HepG2 (cell line): ENCODE results near the gene ZFAND6. TPM values are rescaled to one million over a fixed set of nuclear protein-coding genes. Genes with fewer than 3 reads are reported as not detected.

Source experiments
- ATAC-seq: fragments of 200-7000 bp; cut with Tn5 transposase; 3 replicates; pipeline ENCODE4 v1.9.1; 2020; ENCODE audit warnings: mild to moderate bottlenecking, moderate library complexity
- BruUV-seq: library from RNA; stranded (reverse); fragments of 400-500 nt; replicated peaks from 2 replicates; lab custom pipeline; 2021; lab: Mats Ljungman, UMichigan
- CTCF ChIA-PET: fragments of 300-600 bp; formaldehyde crosslinking; extraction: SDS; loops from one replicate; lab custom pipeline; 2021; ENCODE audit warnings: low total read pairs, inconsistent platforms, low intra/inter-chr PET ratio; lab: Yijun Ruan, JAX
- POLR2A ChIA-PET: fragments of 350-600 bp; sonication (Branson Sonifier 250); formaldehyde crosslinking; loops from one replicate; lab custom pipeline; 2020; ENCODE audit warnings: antibody characterized with exemption, inconsistent platforms; lab: Yijun Ruan, JAX
- DNase-seq: peaks from one replicate; pipeline ENCODE4 v3.0.0-alpha.2; 2015; ENCODE audit warnings: low spot score
- FAIRE-seq: peaks from 3 replicates; lab custom pipeline; 2011; peaks lifted over from hg19 to GRCh38; lab: Jason Lieb, UNC
- H2AFZ ChIP-seq: one replicate; pipeline ENCODE4 v1.6.1; 2011; ENCODE audit warnings: low read length, inconsistent platforms
- H3K27ac ChIP-seq: fragments of 300-600 bp; 3 replicates; pipeline ENCODE4 v1.8.0; 2011; ENCODE audit warnings: mixed run types, mild to moderate bottlenecking, mixed read lengths, low read length, inconsistent platforms; ENCODE audit not compliant: insufficient read depth; ENCODE audit errors: extremely low read length
- H3K27me3 ChIP-seq, 2 experiments: fragments of 200-600 bp in 1 of 2; 2 replicates in 1 of 2; 3 replicates in 1 of 2; pipeline versions ENCODE4 v1.6.0 to v1.8.0; 2011; ENCODE audit warnings: low read length in 2 of 2, mild to moderate bottlenecking in 2 of 2, moderate library complexity in 2 of 2, inconsistent platforms in 1 of 2; ENCODE audit not compliant: insufficient read depth in 2 of 2, control insufficient read depth in 1 of 2
- H3K36me3 ChIP-seq, 2 experiments: fragments of 200-600 bp in 1 of 2; replicated peaks in 1 of 2; 2 replicates in 1 of 2; 3 replicates in 1 of 2; pipeline versions ENCODE4 v1.5.1 to v1.8.0; 2011; ENCODE audit warnings: low read length in 2 of 2, inconsistent platforms in 1 of 2; ENCODE audit not compliant: insufficient read depth in 2 of 2, control insufficient read depth in 1 of 2
- H3K4me1 ChIP-seq: 2 replicates; pipeline ENCODE4 v1.5.1; 2012; ENCODE audit warnings: low read length, inconsistent platforms; ENCODE audit not compliant: insufficient read depth
- H3K4me2 ChIP-seq: 2 replicates; pipeline ENCODE4 v1.6.0; 2011; ENCODE audit warnings: low read depth, low read length, inconsistent platforms
- H3K4me3 ChIP-seq, 3 experiments: fragments of 200-600 bp in 1 of 3; sonication (generic), shearing (Covaris generic) in 1 of 3; replicated peaks in 1 of 3; 2 replicates each; pipeline ENCODE4 v1.5.1; 2011 to 2016; ENCODE audit warnings: low read length in 3 of 3, inconsistent platforms in 2 of 3, low read depth in 2 of 3, mild to moderate bottlenecking in 2 of 3, control low read depth in 1 of 3, mixed read lengths in 1 of 3; ENCODE audit not compliant: insufficient read depth in 1 of 3
- H3K79me2 ChIP-seq: one replicate; pipeline ENCODE4 v1.6.1; 2011; ENCODE audit warnings: low read length, inconsistent platforms; ENCODE audit not compliant: insufficient read depth
- H3K9ac ChIP-seq: 2 replicates; pipeline ENCODE4 v1.6.0; 2011; ENCODE audit warnings: mild to moderate bottlenecking, low read depth, low read length, inconsistent platforms; ENCODE audit not compliant: insufficient read depth
- H3K9me3 ChIP-seq: 2 replicates; pipeline ENCODE4 v1.5.1; 2012; ENCODE audit warnings: mild to moderate bottlenecking, low read length
- H4K20me1 ChIP-seq: 2 replicates; pipeline ENCODE4 v1.6.0; 2011; ENCODE audit warnings: inconsistent platforms, mild to moderate bottlenecking, low read length, moderate library complexity; ENCODE audit not compliant: insufficient read depth
- ZNF138 ChIP-seq: sonication (generic); formaldehyde crosslinking; IDR thresholded peaks from 2 replicates; pipeline ENCODE4 v1.5.0; 2020; ENCODE audit warnings: mild to moderate bottlenecking, low read depth, missing genetic modification reagents
- ZNF180 ChIP-seq: sonication (generic); formaldehyde crosslinking; IDR thresholded peaks from 2 replicates; pipeline ENCODE4 v1.4.0; 2020; ENCODE audit warnings: low read depth, missing genetic modification reagents, borderline replicate concordance
- ZNF616 ChIP-seq: sonication (generic); formaldehyde crosslinking; IDR thresholded peaks from 2 replicates; pipeline ENCODE4 v1.5.0; 2020; ENCODE audit warnings: low read depth, mild to moderate bottlenecking, missing genetic modification reagents
- WGBS: methylation state at CpG from one replicate; pipeline ENCODE4 v1.1.6; 2017; ENCODE audit warnings: low lambda C conversion rate; 5-methylcytosine and 5-hydroxymethylcytosine counted together
- in situ Hi-C: cut with HindIII; loops from 2 replicates; pipeline ENCODE4 v1.10.0; 2017; ENCODE audit warnings: low pct_unique_long_range_greater_than_20kb; ENCODE audit not compliant: extremely low pct_ligation_motif_present
- intact Hi-C: fragments of 100-400 bp; cut with micrococcal nuclease; formaldehyde crosslinking; loops from one replicate; pipeline ENCODE4 v1.10.0; 2022; ENCODE audit not compliant: unreplicated experiment
- polyA plus RNA-seq, 8 experiments: library from polyadenylated mRNA; depleted of rRNA in 3 of 8; stranded (reverse) in 7 of 8; unstranded in 1 of 8; fragments of >200 nt; fragmentation: Illumina TruSeq in 4 of 8; extraction: Trizol in 4 of 8; gene quantifications; 2 replicates each; pipeline versions ENCODE4 v1.2.1 to v1.2.3, GENCODE V29; 2011 to 2016; ENCODE audit warnings: low read depth in 4 of 8, missing spikeins in 1 of 8, mixed read lengths in 1 of 8; ENCODE audit not compliant: insufficient read depth in 1 of 8
- total RNA-seq, 5 experiments: library from RNA; depleted of rRNA; stranded (reverse); fragments of >200 nt; fragmentation: Illumina TruSeq; extraction: Trizol; gene quantifications; 2 replicates each; pipeline ENCODE4 v1.2.3, GENCODE V29; 2016; ENCODE audit warnings: low read depth in 1 of 5
- TF ChIP-seq, protein P1 (sequence below): sonication (generic); formaldehyde crosslinking; conservative IDR thresholded peaks from 2 replicates; pipeline ENCODE4 v1.8.0; 2022; ENCODE audit warnings: mild to moderate bottlenecking, moderate library complexity, missing genetic modification reagents
- TF ChIP-seq, protein P2 (sequence below): sonication (generic); formaldehyde crosslinking; conservative IDR thresholded peaks from 2 replicates; pipeline ENCODE4 v1.4.0; 2020; ENCODE audit warnings: mild to moderate bottlenecking, missing genetic modification reagents, moderate library complexity
- TF ChIP-seq, protein P3 (sequence below): sonication (generic); formaldehyde crosslinking; IDR thresholded peaks from one replicate; pipeline ENCODE4 v1.5.1; 2020; ENCODE audit warnings: mild to moderate bottlenecking, missing genetic modification reagents; ENCODE audit errors: not compliant biosample characterization
- TF ChIP-seq, protein P4 (sequence below): IDR thresholded peaks from 2 replicates; pipeline ENCODE4 v1.6.1; 2012; ENCODE audit warnings: low read depth, low read length, improper control_type of control experiment

Gene ZFAND6
- total and polyA plus RNA-seq, 2 of the 13 experiments (the other 11 are each of a cell fraction or from before 2014, with no cell fraction given), result 84.2 to 115 TPM

DNA sequence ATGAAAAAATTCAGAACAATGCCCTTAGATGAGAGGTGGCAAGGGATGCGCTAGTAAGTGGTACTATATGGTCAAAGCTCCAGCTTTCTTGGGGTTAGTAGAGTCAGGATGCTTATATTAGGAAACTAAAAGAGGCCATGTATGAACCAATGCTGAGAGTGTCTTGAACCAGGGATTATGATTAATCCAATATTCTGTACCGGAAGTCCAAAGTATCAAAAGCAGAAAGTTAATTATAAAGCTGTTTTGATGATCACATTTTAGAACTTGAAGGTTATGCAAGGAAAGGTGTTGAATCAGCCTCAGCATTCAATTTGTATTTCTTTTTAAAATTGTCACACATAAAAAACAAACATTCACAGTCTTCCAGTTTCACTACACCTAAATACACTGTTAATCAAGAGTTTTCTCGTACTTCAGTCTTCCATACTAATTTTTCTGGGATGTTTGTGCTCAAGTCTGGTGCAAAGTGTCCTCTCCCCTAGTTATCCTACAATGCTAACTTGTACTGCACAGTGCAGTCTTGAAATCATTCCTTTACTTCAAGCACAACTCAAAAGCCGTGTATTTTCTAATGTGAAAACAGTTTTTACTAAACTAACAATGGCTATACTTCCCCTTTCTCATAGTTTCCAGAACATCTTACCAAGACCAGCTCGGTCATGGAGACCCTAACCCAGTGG, 82.6 kb downstream of the ZFAND6 start:
- Histone ChIP-seq H4K20me1 (no peaks in the 10 kb centered on the region), H3K9me3 (no peaks in the 10 kb centered on the region), H3K4me1 (peaks cover 6% of the 10 kb centered on the region; the same call in 1 of the 2 replicates), H3K4me3 (no peak overlapping the region), H3K27ac (no peak overlapping the region), H3K9ac (no peak overlapping the region), H3K4me2 (no peak overlapping the region), H3K27me3 (no peaks in the 10 kb centered on the region), H3K36me3 (no peaks in the 10 kb centered on the region), H2AFZ (no peak overlapping the region), H3K79me2 (no peaks in the 10 kb centered on the region)
- FAIRE-seq (no peak), DNase-seq (no peak), ATAC-seq (peak; percentile 26; the same call in 1 of the 3 replicates)
- POLR2A ChIA-PET, result no interaction called here
- 92% methylated on average over 5 of the region's 5 CpGs for WGBS
- in situ Hi-C loops, result no loop called here
- BruUV-seq, result TSS peak; percentile 34
- CTCF ChIA-PET, result no interaction called here
- intact Hi-C loops, result no loop called here
- no peak for TF ChIP-seq ZNF138 (CRISPR knock-in tag)
- no peak for TF ChIP-seq ZNF616
- TF ChIP-seq, protein P1, sequence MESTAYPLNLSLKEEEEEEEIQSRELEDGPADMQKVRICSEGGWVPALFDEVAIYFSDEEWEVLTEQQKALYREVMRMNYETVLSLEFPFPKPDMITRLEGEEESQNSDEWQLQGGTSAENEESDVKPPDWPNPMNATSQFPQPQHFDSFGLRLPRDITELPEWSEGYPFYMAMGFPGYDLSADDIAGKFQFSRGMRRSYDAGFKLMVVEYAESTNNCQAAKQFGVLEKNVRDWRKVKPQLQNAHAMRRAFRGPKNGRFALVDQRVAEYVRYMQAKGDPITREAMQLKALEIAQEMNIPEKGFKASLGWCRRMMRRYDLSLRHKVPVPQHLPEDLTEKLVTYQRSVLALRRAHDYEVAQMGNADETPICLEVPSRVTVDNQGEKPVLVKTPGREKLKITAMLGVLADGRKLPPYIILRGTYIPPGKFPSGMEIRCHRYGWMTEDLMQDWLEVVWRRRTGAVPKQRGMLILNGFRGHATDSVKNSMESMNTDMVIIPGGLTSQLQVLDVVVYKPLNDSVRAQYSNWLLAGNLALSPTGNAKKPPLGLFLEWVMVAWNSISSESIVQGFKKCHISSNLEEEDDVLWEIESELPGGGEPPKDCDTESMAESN (CRISPR knock-in tag), result no peak
- TF ChIP-seq ZNF180 (CRISPR knock-in tag), result no peak
- TF ChIP-seq, protein P2, sequence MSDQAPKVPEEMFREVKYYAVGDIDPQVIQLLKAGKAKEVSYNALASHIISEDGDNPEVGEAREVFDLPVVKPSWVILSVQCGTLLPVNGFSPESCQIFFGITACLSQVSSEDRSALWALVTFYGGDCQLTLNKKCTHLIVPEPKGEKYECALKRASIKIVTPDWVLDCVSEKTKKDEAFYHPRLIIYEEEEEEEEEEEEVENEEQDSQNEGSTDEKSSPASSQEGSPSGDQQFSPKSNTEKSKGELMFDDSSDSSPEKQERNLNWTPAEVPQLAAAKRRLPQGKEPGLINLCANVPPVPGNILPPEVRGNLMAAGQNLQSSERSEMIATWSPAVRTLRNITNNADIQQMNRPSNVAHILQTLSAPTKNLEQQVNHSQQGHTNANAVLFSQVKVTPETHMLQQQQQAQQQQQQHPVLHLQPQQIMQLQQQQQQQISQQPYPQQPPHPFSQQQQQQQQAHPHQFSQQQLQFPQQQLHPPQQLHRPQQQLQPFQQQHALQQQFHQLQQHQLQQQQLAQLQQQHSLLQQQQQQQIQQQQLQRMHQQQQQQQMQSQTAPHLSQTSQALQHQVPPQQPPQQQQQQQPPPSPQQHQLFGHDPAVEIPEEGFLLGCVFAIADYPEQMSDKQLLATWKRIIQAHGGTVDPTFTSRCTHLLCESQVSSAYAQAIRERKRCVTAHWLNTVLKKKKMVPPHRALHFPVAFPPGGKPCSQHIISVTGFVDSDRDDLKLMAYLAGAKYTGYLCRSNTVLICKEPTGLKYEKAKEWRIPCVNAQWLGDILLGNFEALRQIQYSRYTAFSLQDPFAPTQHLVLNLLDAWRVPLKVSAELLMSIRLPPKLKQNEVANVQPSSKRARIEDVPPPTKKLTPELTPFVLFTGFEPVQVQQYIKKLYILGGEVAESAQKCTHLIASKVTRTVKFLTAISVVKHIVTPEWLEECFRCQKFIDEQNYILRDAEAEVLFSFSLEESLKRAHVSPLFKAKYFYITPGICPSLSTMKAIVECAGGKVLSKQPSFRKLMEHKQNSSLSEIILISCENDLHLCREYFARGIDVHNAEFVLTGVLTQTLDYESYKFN (CRISPR knock-in tag), result no peak
- TF ChIP-seq, protein P3, sequence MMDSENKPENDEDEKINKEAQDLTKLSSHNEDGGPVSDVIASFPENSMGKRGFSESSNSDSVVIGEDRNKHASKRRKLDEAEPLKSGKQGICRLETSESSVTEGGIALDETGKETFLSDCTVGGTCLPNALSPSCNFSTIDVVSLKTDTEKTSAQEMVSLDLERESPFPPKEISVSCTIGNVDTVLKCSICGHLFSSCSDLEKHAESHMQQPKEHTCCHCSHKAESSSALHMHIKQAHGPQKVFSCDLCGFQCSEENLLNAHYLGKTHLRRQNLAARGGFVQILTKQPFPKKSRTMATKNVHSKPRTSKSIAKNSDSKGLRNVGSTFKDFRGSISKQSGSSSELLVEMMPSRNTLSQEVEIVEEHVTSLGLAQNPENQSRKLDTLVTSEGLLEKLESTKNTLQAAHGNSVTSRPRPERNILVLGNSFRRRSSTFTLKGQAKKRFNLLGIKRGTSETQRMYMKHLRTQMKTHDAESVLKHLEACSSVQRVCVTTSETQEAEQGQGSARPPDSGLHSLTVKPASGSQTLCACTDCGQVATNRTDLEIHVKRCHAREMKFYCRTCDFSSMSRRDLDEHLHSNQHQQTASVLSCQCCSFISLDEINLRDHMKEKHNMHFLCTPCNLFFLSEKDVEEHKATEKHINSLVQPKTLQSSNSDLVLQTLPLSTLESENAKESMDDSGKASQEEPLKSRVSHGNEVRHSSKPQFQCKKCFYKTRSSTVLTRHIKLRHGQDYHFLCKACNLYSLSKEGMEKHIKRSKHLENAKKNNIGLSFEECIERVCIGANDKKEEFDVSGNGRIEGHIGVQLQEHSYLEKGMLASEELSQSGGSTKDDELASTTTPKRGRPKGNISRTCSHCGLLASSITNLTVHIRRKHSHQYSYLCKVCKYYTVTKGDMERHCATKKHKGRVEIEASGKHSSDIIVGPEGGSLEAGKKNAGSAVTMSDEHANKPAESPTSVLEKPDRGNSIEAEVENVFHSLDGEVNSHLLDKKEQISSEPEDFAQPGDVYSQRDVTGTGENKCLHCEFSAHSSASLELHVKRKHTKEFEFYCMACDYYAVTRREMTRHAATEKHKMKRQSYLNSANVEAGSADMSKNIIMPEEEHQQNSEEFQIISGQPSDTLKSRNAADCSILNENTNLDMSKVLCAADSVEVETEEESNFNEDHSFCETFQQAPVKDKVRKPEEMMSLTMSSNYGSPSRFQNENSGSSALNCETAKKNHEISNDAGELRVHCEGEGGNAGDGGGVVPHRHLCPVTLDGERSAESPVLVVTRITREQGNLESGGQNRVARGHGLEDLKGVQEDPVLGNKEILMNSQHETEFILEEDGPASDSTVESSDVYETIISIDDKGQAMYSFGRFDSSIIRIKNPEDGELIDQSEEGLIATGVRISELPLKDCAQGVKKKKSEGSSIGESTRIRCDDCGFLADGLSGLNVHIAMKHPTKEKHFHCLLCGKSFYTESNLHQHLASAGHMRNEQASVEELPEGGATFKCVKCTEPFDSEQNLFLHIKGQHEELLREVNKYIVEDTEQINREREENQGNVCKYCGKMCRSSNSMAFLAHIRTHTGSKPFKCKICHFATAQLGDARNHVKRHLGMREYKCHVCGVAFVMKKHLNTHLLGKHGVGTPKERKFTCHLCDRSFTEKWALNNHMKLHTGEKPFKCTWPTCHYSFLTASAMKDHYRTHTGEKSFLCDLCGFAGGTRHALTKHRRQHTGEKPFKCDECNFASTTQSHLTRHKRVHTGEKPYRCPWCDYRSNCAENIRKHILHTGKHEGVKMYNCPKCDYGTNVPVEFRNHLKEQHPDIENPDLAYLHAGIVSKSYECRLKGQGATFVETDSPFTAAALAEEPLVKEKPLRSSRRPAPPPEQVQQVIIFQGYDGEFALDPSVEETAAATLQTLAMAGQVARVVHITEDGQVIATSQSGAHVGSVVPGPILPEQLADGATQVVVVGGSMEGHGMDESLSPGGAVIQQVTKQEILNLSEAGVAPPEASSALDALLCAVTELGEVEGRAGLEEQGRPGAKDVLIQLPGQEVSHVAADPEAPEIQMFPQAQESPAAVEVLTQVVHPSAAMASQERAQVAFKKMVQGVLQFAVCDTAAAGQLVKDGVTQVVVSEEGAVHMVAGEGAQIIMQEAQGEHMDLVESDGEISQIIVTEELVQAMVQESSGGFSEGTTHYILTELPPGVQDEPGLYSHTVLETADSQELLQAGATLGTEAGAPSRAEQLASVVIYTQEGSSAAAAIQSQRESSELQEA (CRISPR knock-in tag), result no peak
- TF ChIP-seq, protein P4, sequence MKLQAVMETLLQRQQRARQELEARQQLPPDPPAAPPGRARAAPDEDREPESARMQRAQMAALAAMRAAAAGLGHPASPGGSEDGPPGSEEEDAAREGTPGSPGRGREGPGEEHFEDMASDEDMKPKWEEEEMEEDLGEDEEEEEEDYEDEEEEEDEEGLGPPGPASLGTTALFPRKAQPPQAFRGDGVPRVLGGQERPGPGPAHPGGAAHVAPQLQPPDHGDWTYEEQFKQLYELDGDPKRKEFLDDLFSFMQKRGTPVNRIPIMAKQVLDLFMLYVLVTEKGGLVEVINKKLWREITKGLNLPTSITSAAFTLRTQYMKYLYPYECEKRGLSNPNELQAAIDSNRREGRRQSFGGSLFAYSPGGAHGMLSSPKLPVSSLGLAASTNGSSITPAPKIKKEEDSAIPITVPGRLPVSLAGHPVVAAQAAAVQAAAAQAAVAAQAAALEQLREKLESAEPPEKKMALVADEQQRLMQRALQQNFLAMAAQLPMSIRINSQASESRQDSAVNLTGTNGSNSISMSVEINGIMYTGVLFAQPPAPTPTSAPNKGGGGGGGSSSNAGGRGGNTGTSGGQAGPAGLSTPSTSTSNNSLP, result no peak
